WERI-Rb-1 (cell line): ENCODE measurements around the gene FRMD4A.

Experiments
- DNase-seq: peaks from one replicate; pipeline ENCODE4 v3.0.0-alpha.2; 2020
- H3K27ac ChIP-seq: fragments of 250-450 bp; sonication (Bioruptor Pico); 2 replicates; pipeline ENCODE4 v1.5.1; 2020; ENCODE audit warnings: mild to moderate bottlenecking, moderate library complexity
- H3K27me3 ChIP-seq: fragments of 250-450 bp; sonication (Bioruptor Pico); 2 replicates; pipeline ENCODE4 v1.5.1; 2021; ENCODE audit warnings: mild to moderate bottlenecking, low read depth, moderate library complexity; ENCODE audit not compliant: insufficient read depth, severe bottlenecking
- H3K36me3 ChIP-seq: fragments of 250-450 bp; sonication (Bioruptor Pico); 2 replicates; pipeline ENCODE4 v1.5.1; 2020; ENCODE audit warnings: mild to moderate bottlenecking, moderate library complexity
- H3K4me3 ChIP-seq: 2 replicates; pipeline ENCODE4 v1.5.1; 2011; ENCODE audit warnings: low read depth, mild to moderate bottlenecking, control low read depth, low read length
- H3K9me3 ChIP-seq: fragments of 250-450 bp; sonication (Bioruptor Pico); 2 replicates; pipeline ENCODE4 v1.5.1; 2021; ENCODE audit warnings: mild to moderate bottlenecking, moderate library complexity; ENCODE audit not compliant: severe bottlenecking
- CTCF ChIP-seq: IDR thresholded peaks from 2 replicates; pipeline ENCODE4 v1.5.1; 2011; ENCODE audit warnings: low read depth, mild to moderate bottlenecking, control low read depth, inconsistent platforms, low read length

FRMD4A gene

GRCh38 chr10:14330388-14331061, at the start of gene FRMD4A:
TSS of gene FRMD4A (minus strand) at chr10:14330924.
- no peak within 1 kb of the TSS for H3K4me3 ChIP-seq
- no peaks in the 10 kb centered on the region for H3K36me3 ChIP-seq
- no peak for DNase-seq
- H3K27ac ChIP-seq: no peak within 1 kb of the TSS
- no peaks in the 10 kb centered on the region for H3K9me3 ChIP-seq
- TF ChIP-seq CTCF: no peak
- no peaks in the 10 kb centered on the region for H3K27me3 ChIP-seq

GRCh38 chr10:14379556-14380280, 49.0 kb upstream of the FRMD4A start:
- H3K36me3 ChIP-seq: no peaks in the 10 kb centered on the region

GRCh38 chr10:14378387-14378960, 47.8 kb upstream of the FRMD4A start:
- Histone ChIP-seq H3K9me3 (no peaks in the 10 kb centered on the region), H3K27me3 (no peaks in the 10 kb centered on the region), H3K4me3 (no peak overlapping the region), H3K27ac (no peak overlapping the region), H3K36me3 (no peaks in the 10 kb centered on the region)
- TF ChIP-seq CTCF: no peak
- DNase-seq: no peak

More at GRCh38 chr10:14379556-14380280, 49.0 kb upstream of the FRMD4A start:
- no peak for TF ChIP-seq CTCF
- Histone ChIP-seq H3K9me3 (no peaks in the 10 kb centered on the region), H3K27ac (no peak overlapping the region), H3K4me3 (no peak overlapping the region), H3K27me3 (no peaks in the 10 kb centered on the region)
- DNase-seq: no peak

GRCh38 chr10:14377591-14378175, 47.0 kb upstream of the FRMD4A start:
- Histone ChIP-seq H3K4me3 (no peak overlapping the region), H3K9me3 (no peaks in the 10 kb centered on the region), H3K27me3 (no peaks in the 10 kb centered on the region), H3K36me3 (no peaks in the 10 kb centered on the region), H3K27ac (no peak overlapping the region)
- no peak for TF ChIP-seq CTCF
- DNase-seq: no peak

- Histone ChIP-seq H3K4me3 (no peak overlapping the region), H3K27ac (no peak overlapping the region), H3K36me3 (no peaks in the 10 kb centered on the region), H3K9me3 (no peaks in the 10 kb centered on the region), H3K27me3 (no peaks in the 10 kb centered on the region)
- TF ChIP-seq CTCF: no peak
- no peak for DNase-seq
Observed at GRCh38 chr10:14374745-14375445, 44.2 kb upstream of the FRMD4A start.
